ENCODE data around the gene IGHMBP2. TPM values are rescaled to one million over a fixed set of nuclear protein-coding genes. Genes with fewer than 3 reads are reported as not detected.

Gene IGHMBP2
- total RNA-seq, 2 experiments from 2014 or later: 27.3 to 27.7 TPM

- no peak for ATAC-seq
- no peak overlapping the region for H3K27ac Mint-ChIP-seq
- peaks cover under 1% of the 10 kb centered on the region for H3K27me3 Mint-ChIP-seq
- no peaks in the 10 kb centered on the region for H3K4me1 Mint-ChIP-seq
- H3K9me3 Mint-ChIP-seq (ENCODE audit: low read depth): no peaks in the 10 kb centered on the region
- H3K4me3 Mint-ChIP-seq: no peak overlapping the region
- no peak for DNase-seq
- CTCF ChIA-PET: no interaction called here
- no peaks in the 10 kb centered on the region for H3K36me3 Mint-ChIP-seq
These were observed 72.9 kb downstream of the IGHMBP2 start for GRCh38 chr11:68976563-68976962.

GRCh38 chr11:68977781-68978625 lies 74.3 kb downstream of the IGHMBP2 start:
- H3K4me3 Mint-ChIP-seq: no peak overlapping the region
- H3K27me3 Mint-ChIP-seq: peaks cover 10% of the 10 kb centered on the region
- no peaks in the 10 kb centered on the region for H3K36me3 Mint-ChIP-seq
- ATAC-seq (no peak), DNase-seq (no peak)
- no peaks in the 10 kb centered on the region for H3K9me3 Mint-ChIP-seq (ENCODE audit: low read depth)
- H3K4me1 Mint-ChIP-seq: no peaks in the 10 kb centered on the region
- CTCF ChIA-PET: no interaction called here
- H3K27ac Mint-ChIP-seq: no peak overlapping the region

- ATAC-seq (no peak), DNase-seq (no peak)
- Mint-ChIP-seq H3K4me1 (no peaks in the 10 kb centered on the region), H3K4me3 (no peak overlapping the region), H3K27me3 (peaks cover 10% of the 10 kb centered on the region), H3K9me3 (ENCODE audit: low read depth) (no peaks in the 10 kb centered on the region), H3K27ac (no peak overlapping the region), H3K36me3 (no peaks in the 10 kb centered on the region)
- CTCF ChIA-PET: no interaction called here
These were observed 74.9 kb downstream of the IGHMBP2 start for GRCh38 chr11:68978626-68978930.

- Mint-ChIP-seq H3K4me3 (no peak overlapping the region), H3K9me3 (ENCODE audit: low read depth) (no peaks in the 10 kb centered on the region), H3K27ac (no peak overlapping the region), H3K4me1 (no peaks in the 10 kb centered on the region), H3K36me3 (no peaks in the 10 kb centered on the region), H3K27me3 (peaks cover 11% of the 10 kb centered on the region)
- no peak for DNase-seq
- CTCF ChIA-PET: no interaction called here
- ATAC-seq: no peak
These were observed 75.4 kb downstream of the IGHMBP2 start for GRCh38 chr11:68978931-68979594.

- CTCF ChIA-PET: no interaction called here
- Mint-ChIP-seq H3K9me3 (ENCODE audit: low read depth) (no peaks in the 10 kb centered on the region), H3K4me3 (no peak overlapping the region), H3K27ac (no peak overlapping the region), H3K4me1 (no peaks in the 10 kb centered on the region), H3K27me3 (peaks cover 13% of the 10 kb centered on the region), H3K36me3 (no peaks in the 10 kb centered on the region)
- DNase-seq (no peak), ATAC-seq (no peak)
These were observed 76.5 kb downstream of the IGHMBP2 start for GRCh38 chr11:68979931-68980775.

- ATAC-seq: no peak
- CTCF ChIA-PET: no interaction called here
- no peak within 1 kb of the TSS for H3K27ac Mint-ChIP-seq
- no peaks in the 10 kb centered on the region for H3K9me3 Mint-ChIP-seq (ENCODE audit: low read depth)
- no peak within 1 kb of the TSS for H3K4me3 Mint-ChIP-seq
- no peaks in the 10 kb centered on the region for H3K36me3 Mint-ChIP-seq
- peaks cover 13% of the 10 kb centered on the region for H3K27me3 Mint-ChIP-seq
- DNase-seq: no peak
- H3K4me1 Mint-ChIP-seq: no peaks in the 10 kb centered on the region
These were observed 77.0 kb downstream of the IGHMBP2 start, which contains the start of gene MRGPRD for GRCh38 chr11:68980776-68981065. Gene MRGPRD (minus strand): TSS chr11:68980986. CDS start chr11:68980986, 0 bp downstream.

GRCh38 chr11:68982134-68982533 lies 78.4 kb downstream of the IGHMBP2 start:
- Mint-ChIP-seq H3K4me3 (no peak overlapping the region), H3K9me3 (ENCODE audit: low read depth) (no peaks in the 10 kb centered on the region), H3K36me3 (no peaks in the 10 kb centered on the region), H3K27ac (no peak overlapping the region), H3K27me3 (peaks cover 22% of the 10 kb centered on the region), H3K4me1 (no peaks in the 10 kb centered on the region)
- DNase-seq (no peak), ATAC-seq (no peak)
- CTCF ChIA-PET: no interaction called here

GRCh38 chr11:68983801-68984200 lies 80.1 kb downstream of the IGHMBP2 start:
- Mint-ChIP-seq H3K4me1 (no peaks in the 10 kb centered on the region), H3K4me3 (no peak overlapping the region), H3K27me3 (peaks cover 35% of the 10 kb centered on the region), H3K9me3 (ENCODE audit: low read depth) (no peaks in the 10 kb centered on the region), H3K27ac (no peak overlapping the region), H3K36me3 (no peaks in the 10 kb centered on the region)
- CTCF ChIA-PET: interaction anchor here (0.7 to 1.4 kb wide), 2 partner anchors 106 to 117 kb away, joined by 3 read pairs; no protein-coding TSS in a partner anchor
- DNase-seq: no peak
- ATAC-seq: no peak

- Mint-ChIP-seq H3K27ac (no peak overlapping the region), H3K36me3 (no peaks in the 10 kb centered on the region), H3K4me3 (no peak overlapping the region), H3K27me3 (peaks cover 38% of the 10 kb centered on the region), H3K9me3 (ENCODE audit: low read depth) (no peaks in the 10 kb centered on the region), H3K4me1 (peaks cover 6% of the 10 kb centered on the region)
- DNase-seq (no peak), ATAC-seq (no peak)
- CTCF ChIA-PET: no interaction called here
These were observed 83.5 kb downstream of the IGHMBP2 start for GRCh38 chr11:68987211-68987610.

- Mint-ChIP-seq H3K36me3 (no peaks in the 10 kb centered on the region), H3K27ac (no peak overlapping the region), H3K9me3 (ENCODE audit: low read depth) (no peaks in the 10 kb centered on the region), H3K27me3 (peaks cover 33% of the 10 kb centered on the region), H3K4me3 (no peak overlapping the region), H3K4me1 (peaks cover 6% of the 10 kb centered on the region)
- CTCF ChIA-PET: no interaction called here
- DNase-seq (no peak), ATAC-seq (no peak)
These were observed 84.8 kb downstream of the IGHMBP2 start for GRCh38 chr11:68988491-68988890.

Other genes with a start within 250 kb of the IGHMBP2 start
- not detected for gene GAL, start 219.3 kb upstream of the IGHMBP2 start, total RNA-seq
- gene TESMIN, start 152.4 kb upstream of the IGHMBP2 start, total RNA-seq: 10 to 100 TPM in 1 of 2 experiments, 1 to 10 TPM in 1; 3.3 to 11.8 TPM
- gene CPT1A, start 62.0 kb upstream of the IGHMBP2 start, total RNA-seq: 10 to 100 TPM; 36.4 to 46.1 TPM
- 10 to 100 TPM; 56.6 to 70.2 TPM for gene MRPL21, start 59 bp upstream of the IGHMBP2 start, total RNA-seq
- gene MRGPRD, start 77.1 kb downstream of the IGHMBP2 start, total RNA-seq: not detected
- not detected for gene MRGPRF, start 109.4 kb downstream of the IGHMBP2 start, total RNA-seq
- gene TPCN2, start 145.0 kb downstream of the IGHMBP2 start, total RNA-seq: 10 to 100 TPM; 15.3 to 20.6 TPM

Data from activated CD8-positive, alpha-beta memory T cell treated with anti-CD3 and anti-CD28 coated beads, Interleukin-2, amount 10 ng/mL, durations not matched to agents 7 days and 5 days (primary cell).